Right lobe of liver (tissue), 6 donors: ENCODE measurements around the gene SST. TPM values are rescaled to one million over a fixed set of nuclear protein-coding genes. Genes with fewer than 3 reads are reported as not detected.
"Not testable (repeated sequence)": the region's sequence is repeated elsewhere in the genome, so short reads cannot be mapped to it uniquely, and the experiment has no call there.

Experiments
- ATAC-seq, 4 donors: fragments of 200-7000 bp; cut with Tn5 transposase; one replicate each; pipeline ENCODE4 v1.9.1; 2020; ENCODE audit warnings: mild to moderate bottlenecking in 4 of 4, moderate library complexity in 4 of 4
- DNase-seq, 3 donors: peaks; one replicate each; pipeline ENCODE4 v3.0.0-alpha.2; 2020
- H3K27ac ChIP-seq, 3 donors: fragments of 200-600 bp; one replicate each; pipeline ENCODE4 v1.8.0; 2022
- H3K27me3 ChIP-seq, 2 donors: fragments of 200-600 bp; one replicate each; pipeline ENCODE4 v1.8.0; 2022
- H3K36me3 ChIP-seq, 4 donors: fragments of 200-600 bp; sonication (generic) in 1 of 4; one replicate each; pipeline versions ENCODE4 v1.5.1 to v1.8.0; 2017 to 2022; ENCODE audit warnings: control low read depth in 1 of 4
- H3K4me1 ChIP-seq, 4 donors: fragments of 200-600 bp; sonication (generic) in 1 of 4; one replicate each; pipeline versions ENCODE4 v1.5.1 to v1.8.0; 2017 to 2022; ENCODE audit warnings: control low read depth in 1 of 4
- H3K4me3 ChIP-seq, 3 donors: fragments of 200-600 bp; one replicate each; pipeline ENCODE4 v1.8.0; 2022
- H3K9me3 ChIP-seq, 4 donors: fragments of 200-600 bp; sonication (generic) in 1 of 4; one replicate each; pipeline versions ENCODE4 v1.5.1 to v1.8.0; 2017 to 2022; ENCODE audit warnings: control low read depth in 1 of 4
- POLR2A ChIP-seq: fragments of 450-650 bp; IDR thresholded peaks from one replicate; pipeline ENCODE4 v1.6.1; 2017; ENCODE audit warnings: antibody characterized with exemption, mild to moderate bottlenecking
- WGBS: methylation state at CpG from one replicate; pipeline ENCODE4 v1.1.6; 2018; ENCODE audit warnings: low coverage, low lambda C conversion rate; ENCODE audit not compliant: insufficient coverage; ENCODE audit errors: missing lambda C conversion rate; 5-methylcytosine and 5-hydroxymethylcytosine counted together
- intact Hi-C, 2 donors: fragments of 100-400 bp; cut with DNase I; formaldehyde crosslinking; loops; one replicate each; pipeline versions ENCODE4 v1.11.2 to v1.14.1; 2022
- total RNA-seq, 6 experiments: library from RNA; depleted of rRNA in 2 of 6; stranded (reverse); fragments of >200 nt in 2 of 6; fragmentation: NEBNext Ultra II Directional in 3 of 6; extraction: Animal tissue kit (Norgen Biotek cat#: 25700) in 3 of 6; gene quantifications; one replicate each; pipeline versions ENCODE4 v1.1.0 to v1.2.4, GENCODE V29; 2016 to 2023
- TF ChIP-seq, protein P1 (sequence below), 4 donors: fragments of 200-600 bp in 3 of 4; fragments of 450-650 bp in 1 of 4; IDR thresholded peaks; one replicate each; pipeline versions ENCODE4 v1.5.1 to v1.8.0; 2016 to 2022; ENCODE audit warnings: antibody characterized with exemption in 4 of 4, mild to moderate bottlenecking in 2 of 4
- donor health status: DM: no; HTN: yes; CAD: no.
- donor health status: DM: no; HTN: no; CAD: no.
- donor health status: DM: no; HTN: no; CAD: no.
- donor health status: DM: no; HTN: yes; CAD: no.
- donor health status: DM: no; HTN: yes; CAD: no.

Gene SST
- total RNA-seq, 6 experiments from 2014 or later: not detected

DNA sequence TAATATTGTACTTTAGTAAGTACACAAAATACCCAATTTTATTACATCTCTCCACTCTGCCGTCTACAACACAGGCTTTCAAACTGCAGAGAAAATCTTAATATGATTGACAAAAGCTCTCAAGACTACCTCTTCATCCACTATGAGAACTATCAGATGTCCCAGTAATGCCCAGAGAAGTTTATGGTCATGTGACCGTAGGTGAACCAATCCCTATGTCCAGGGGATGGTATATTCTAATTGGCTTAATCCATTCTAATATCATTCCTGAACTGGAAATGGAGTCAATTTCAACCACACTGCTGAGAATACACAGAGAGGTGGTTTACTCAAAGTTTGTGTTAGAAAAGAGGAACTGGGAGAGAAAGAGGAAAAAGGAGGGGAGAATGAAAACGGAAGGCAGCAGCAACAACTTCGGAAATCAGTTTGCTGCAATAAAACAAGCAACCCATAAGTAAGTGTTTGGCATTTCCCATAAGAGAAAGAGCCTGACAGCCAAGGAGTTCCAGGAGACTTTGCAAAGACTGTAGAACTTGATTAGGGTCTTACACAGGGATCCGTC, 7.3 kb downstream of the SST start:
- Histone ChIP-seq H3K4me1 (no peaks in the 10 kb centered on the region), H3K27me3 (no peaks in the 10 kb centered on the region), H3K27ac (no peak overlapping the region), H3K4me3 (no peak overlapping the region), H3K9me3 (no peaks in the 10 kb centered on the region), H3K36me3 (no peaks in the 10 kb centered on the region)
- DNase-seq (no peak), ATAC-seq (peak in 1 of 4 donors; percentile 23)
- intact Hi-C loops: no loop called here
- 52% methylated on average over 5 of the region's 5 CpGs for WGBS
- no peak for TF ChIP-seq POLR2A

DNA sequence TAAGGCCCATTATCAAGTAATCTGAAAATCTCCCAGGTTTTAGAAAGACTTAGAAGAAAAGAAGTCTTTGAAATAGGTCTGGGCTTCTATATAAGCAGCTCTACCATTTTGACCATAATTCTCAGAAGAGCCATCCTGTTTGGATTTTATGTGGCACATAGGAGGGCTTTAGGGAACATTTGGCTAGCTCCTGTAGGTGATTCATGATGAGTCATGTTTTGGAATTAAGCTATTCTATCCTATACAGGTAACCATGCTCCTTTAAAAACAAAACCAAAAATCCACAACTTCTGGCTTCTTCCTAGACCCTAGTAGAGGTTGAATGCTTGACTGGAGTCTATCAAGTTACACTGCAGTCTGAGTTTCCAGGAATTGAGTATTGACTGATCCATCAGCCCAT, 8.9 kb downstream of the SST start:
- TF ChIP-seq, protein P1, sequence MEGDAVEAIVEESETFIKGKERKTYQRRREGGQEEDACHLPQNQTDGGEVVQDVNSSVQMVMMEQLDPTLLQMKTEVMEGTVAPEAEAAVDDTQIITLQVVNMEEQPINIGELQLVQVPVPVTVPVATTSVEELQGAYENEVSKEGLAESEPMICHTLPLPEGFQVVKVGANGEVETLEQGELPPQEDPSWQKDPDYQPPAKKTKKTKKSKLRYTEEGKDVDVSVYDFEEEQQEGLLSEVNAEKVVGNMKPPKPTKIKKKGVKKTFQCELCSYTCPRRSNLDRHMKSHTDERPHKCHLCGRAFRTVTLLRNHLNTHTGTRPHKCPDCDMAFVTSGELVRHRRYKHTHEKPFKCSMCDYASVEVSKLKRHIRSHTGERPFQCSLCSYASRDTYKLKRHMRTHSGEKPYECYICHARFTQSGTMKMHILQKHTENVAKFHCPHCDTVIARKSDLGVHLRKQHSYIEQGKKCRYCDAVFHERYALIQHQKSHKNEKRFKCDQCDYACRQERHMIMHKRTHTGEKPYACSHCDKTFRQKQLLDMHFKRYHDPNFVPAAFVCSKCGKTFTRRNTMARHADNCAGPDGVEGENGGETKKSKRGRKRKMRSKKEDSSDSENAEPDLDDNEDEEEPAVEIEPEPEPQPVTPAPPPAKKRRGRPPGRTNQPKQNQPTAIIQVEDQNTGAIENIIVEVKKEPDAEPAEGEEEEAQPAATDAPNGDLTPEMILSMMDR (IDR thresholded peaks at IDR 0.05): no peak
- no peak for TF ChIP-seq POLR2A
- no peak for DNase-seq
- intact Hi-C loops: no loop called here
- H3K4me3 ChIP-seq: no peak overlapping the region
- H3K36me3 ChIP-seq: no peaks in the 10 kb centered on the region
- no peaks in the 10 kb centered on the region for H3K9me3 ChIP-seq
- no peaks in the 10 kb centered on the region for H3K27me3 ChIP-seq
- no peak for ATAC-seq
- H3K4me1 ChIP-seq: no peaks in the 10 kb centered on the region
- no peak overlapping the region for H3K27ac ChIP-seq

DNA sequence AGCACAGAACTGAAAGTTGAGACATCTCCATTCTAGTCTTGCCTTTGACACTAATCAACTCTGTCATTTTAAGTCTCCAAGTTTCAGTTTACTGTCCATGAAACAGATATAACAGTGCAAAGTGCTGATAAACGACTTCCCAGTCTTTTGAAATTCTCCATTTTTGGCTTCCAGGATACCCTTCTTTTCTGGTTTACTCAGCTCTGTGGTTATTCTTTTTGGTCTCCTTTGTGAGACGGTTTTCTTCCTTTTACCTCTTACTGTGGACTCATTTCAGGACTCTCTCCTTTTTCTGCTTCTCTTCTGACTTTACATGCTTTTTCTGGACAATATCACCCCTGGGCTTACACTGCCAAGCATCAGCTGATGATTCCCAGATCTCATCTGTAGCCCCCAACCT, 18.9 kb downstream of the SST start:
- no peak for TF ChIP-seq POLR2A
- TF ChIP-seq, protein P1 (IDR thresholded peaks at IDR 0.05): no peak
- H3K36me3 ChIP-seq: no peaks in the 10 kb centered on the region
- no peaks in the 10 kb centered on the region for H3K4me1 ChIP-seq
- no peak overlapping the region for H3K4me3 ChIP-seq
- ATAC-seq: no peak
- WGBS: 44% methylated on average over 2 of the region's 2 CpGs
- H3K9me3 ChIP-seq: no peaks in the 10 kb centered on the region
- no peak overlapping the region for H3K27ac ChIP-seq
- DNase-seq: no peak
- H3K27me3 ChIP-seq: no peaks in the 10 kb centered on the region
- intact Hi-C loops: no loop called here

DNA sequence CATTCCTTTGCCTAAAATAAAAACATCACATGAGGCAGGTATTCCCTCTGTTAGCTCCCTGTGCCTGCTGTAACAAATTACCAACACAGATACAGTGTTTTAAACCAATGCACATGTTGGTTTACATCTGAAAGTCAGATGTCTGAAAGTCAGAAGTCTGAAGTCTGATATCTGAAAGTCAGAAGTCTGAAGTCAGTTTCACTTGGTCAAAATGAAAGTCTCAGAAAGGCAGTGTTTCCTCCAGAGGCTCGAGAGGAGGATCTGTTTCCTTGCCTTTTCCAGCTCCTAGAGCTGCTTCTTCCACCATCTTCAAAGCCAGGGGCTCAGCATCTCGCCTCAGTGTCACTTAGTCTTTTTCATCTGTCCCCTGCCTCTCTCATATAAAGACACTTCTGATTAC, 22.0 kb downstream of the SST start:
- Histone ChIP-seq H3K27me3 (no peaks in the 10 kb centered on the region), H3K36me3 (no peaks in the 10 kb centered on the region), H3K4me1 (no peaks in the 10 kb centered on the region), H3K4me3 (no peak overlapping the region), H3K27ac (no peak overlapping the region), H3K9me3 (no peaks in the 10 kb centered on the region)
- 60% methylated on average over 2 of the region's 2 CpGs for WGBS
- ATAC-seq (no peak), DNase-seq (no peak)
- TF ChIP-seq, protein P1 (IDR thresholded peaks at IDR 0.05): no peak
- no peak for TF ChIP-seq POLR2A
- intact Hi-C loops: no loop called here

DNA sequence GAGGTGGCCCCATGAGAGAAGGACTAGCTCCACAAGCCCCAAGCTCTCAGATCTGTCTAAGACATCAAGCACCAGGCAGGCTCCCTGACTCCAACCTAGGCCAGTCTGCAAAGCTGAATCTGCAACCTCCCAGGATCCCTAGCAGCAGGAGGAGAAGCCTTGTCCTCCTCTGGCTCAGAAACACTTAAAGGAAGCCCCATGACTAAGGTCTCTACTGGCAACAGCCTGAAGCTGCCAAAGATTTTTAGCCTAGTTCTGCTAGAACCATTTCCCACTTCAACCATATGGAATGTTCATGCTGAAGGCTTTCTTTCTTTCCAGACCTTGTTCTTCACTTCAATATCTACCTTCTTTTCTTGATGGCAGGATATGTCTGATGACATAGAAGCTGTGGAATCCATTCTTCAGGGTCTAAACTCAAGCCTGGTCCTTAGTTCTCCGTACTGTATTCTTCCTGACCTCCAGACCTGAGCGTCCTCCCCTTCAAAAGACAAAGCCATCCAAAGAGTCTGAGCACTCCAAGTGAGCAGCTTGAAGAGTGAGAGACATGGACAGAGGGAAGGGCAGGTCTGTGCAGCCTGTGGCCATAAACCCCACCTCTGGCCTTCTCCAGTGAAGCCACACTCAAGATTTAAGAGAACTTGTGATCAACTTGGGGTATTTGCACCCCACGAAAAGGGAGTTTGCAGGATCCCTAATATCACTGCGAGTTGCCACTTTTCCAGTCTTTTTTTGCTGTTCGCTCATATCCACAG, 23.1 kb downstream of the SST start:
- no peak for ATAC-seq
- no peaks in the 10 kb centered on the region for H3K36me3 ChIP-seq
- intact Hi-C loops: no loop called here
- H3K4me3 ChIP-seq: no peak overlapping the region
- H3K9me3 ChIP-seq: no peaks in the 10 kb centered on the region
- no peak overlapping the region for H3K27ac ChIP-seq
- TF ChIP-seq POLR2A: no peak
- TF ChIP-seq, protein P1 (IDR thresholded peaks at IDR 0.05): no peak
- 71% methylated on average over 5 of the region's 5 CpGs for WGBS
- H3K4me1 ChIP-seq: peaks cover 0 to 2% (median 0%) of the 10 kb centered on the region in 4 donors
- no peaks in the 10 kb centered on the region for H3K27me3 ChIP-seq
- DNase-seq: no peak

DNA sequence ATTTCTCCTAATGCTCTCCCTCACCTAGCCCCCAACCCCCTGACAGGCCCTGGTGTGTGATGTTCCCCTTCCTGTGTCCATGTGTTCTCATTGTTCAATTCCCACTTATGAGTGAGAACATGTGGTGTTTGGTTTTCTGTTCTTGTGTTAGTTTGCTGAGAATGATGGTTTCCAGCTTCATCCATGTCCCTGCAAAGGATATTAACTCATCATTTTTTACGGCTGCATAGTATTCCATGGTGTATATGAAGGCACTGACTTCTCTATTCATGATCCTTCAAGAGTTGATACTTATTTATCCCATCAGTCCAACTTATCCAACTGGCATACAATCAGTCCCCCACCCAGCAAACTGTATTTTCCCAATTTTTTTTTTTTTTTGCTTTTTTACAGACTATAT, 24.8 kb downstream of the SST start:
- ATAC-seq, H3K9me3 ChIP-seq, H3K27ac ChIP-seq, intact Hi-C loops, H3K4me3 ChIP-seq, H3K36me3 ChIP-seq, DNase-seq, H3K27me3 ChIP-seq: not testable (repeated sequence)
- H3K4me1 ChIP-seq: peaks cover 0 to 17% (median 7%) of the 10 kb centered on the region in 4 donors
- 90% methylated on average over 1 of the region's 1 CpG for WGBS
